Cardiac fibroblast (primary cell): Measurements from ENCODE around the gene CNOT11.
A peak's percentile ranks its signal among the peaks of the same experiment; 100 is the strongest.

Source experiments
- DNase-seq, 2 donors: peaks; one replicate each; pipeline versions ENCODE4 v3.0.0 to v3.0.0-alpha.2; 2010; ENCODE audit warnings: low read depth in 2 of 2
- H3K4me3 ChIP-seq, 2 donors: replicated peaks in 1 of 2; 1 replicate in 1 of 2; 2 replicates in 1 of 2; pipeline ENCODE4 v1.5.1; 2011; ENCODE audit warnings: low read depth in 2 of 2, low read length in 2 of 2, mild to moderate bottlenecking in 2 of 2, moderate library complexity in 1 of 2
- TF ChIP-seq, protein P1 (sequence below): IDR thresholded peaks from one replicate; pipeline ENCODE4 v1.5.1; 2011; ENCODE audit warnings: low read depth, mild to moderate bottlenecking, low read length, inconsistent platforms

CNOT11 gene

GRCh38 chr2:101286684-101287083 lies 34.0 kb downstream of the CNOT11 start:
- H3K4me3 ChIP-seq, result no peak overlapping the region
- no peak for DNase-seq
- TF ChIP-seq, protein P1, sequence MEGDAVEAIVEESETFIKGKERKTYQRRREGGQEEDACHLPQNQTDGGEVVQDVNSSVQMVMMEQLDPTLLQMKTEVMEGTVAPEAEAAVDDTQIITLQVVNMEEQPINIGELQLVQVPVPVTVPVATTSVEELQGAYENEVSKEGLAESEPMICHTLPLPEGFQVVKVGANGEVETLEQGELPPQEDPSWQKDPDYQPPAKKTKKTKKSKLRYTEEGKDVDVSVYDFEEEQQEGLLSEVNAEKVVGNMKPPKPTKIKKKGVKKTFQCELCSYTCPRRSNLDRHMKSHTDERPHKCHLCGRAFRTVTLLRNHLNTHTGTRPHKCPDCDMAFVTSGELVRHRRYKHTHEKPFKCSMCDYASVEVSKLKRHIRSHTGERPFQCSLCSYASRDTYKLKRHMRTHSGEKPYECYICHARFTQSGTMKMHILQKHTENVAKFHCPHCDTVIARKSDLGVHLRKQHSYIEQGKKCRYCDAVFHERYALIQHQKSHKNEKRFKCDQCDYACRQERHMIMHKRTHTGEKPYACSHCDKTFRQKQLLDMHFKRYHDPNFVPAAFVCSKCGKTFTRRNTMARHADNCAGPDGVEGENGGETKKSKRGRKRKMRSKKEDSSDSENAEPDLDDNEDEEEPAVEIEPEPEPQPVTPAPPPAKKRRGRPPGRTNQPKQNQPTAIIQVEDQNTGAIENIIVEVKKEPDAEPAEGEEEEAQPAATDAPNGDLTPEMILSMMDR, result no peak

- TF ChIP-seq, protein P1, result no peak
- no peak overlapping the region for H3K4me3 ChIP-seq
- no peak for DNase-seq
Observed at GRCh38 chr2:101287303-101287702, 34.6 kb downstream of the CNOT11 start.

DNA sequence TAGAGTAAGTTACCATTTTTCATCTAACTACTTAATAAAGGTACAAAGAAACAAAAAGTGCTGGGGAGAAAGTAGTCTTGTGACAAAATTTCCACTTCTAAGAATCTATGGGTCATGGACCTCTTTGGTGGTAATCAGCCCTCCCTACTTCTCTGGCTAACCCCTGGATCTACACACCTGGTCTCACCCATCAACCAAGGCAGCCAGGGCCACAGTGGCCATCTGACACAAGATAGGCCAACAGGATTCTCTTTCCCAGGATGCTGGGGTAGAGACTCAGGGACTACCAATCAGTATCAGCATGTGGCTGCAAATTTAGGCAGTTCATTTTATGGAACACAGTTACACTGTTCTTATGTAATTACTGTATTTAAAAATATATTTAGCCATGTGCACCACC lies 38.0 kb downstream of the CNOT11 start:
- DNase-seq, result no peak

GRCh38 chr2:101291973-101292372 lies 39.3 kb downstream of the CNOT11 start:
- TF ChIP-seq, protein P1, result no peak
- no peak overlapping the region for H3K4me3 ChIP-seq
- DNase-seq, result no peak

More for the DNA sequence above, 38.0 kb downstream of the CNOT11 start:
- TF ChIP-seq, protein P1, result no peak
- H3K4me3 ChIP-seq, result no peak overlapping the region

DNA sequence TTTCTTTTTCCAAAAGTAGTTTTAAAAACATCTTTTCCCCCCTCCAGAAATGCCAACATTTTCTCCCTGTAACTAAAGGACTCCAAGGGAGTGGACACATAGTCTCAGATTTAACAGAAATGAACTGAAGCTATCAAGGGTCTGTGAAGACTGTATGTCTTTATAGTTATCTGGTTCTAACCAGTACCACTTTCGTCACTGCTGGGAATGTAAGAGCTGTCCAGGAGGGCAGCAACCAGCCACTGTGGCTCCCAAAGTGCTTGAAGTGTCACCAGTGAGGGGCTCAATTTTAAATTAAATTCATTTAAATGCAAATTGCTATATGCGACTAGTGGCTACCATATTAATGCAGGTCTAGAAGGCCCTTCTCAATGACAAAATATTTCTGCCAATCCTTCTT lies 40.9 kb downstream of the CNOT11 start:
- no peak overlapping the region for H3K4me3 ChIP-seq
- no peak for DNase-seq
- TF ChIP-seq, protein P1, result no peak

DNA sequence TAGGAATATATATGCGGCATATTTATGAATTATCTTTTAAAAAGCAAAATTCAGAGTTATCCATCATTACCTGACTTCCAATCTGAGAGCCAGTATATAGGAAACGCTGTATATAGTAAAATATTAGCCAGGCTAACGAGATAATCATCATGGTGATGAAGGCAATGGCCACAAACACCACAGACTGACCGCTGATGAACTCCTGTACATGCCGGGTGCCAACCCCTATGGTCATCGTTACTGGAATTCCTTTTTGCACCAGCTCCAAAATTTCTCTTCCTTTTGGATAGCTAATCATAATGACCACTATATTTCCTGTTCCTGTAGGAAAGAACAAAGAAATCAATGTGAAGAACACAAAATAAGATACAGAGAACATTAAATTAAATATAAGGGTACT lies 42.2 kb downstream of the CNOT11 start:
- H3K4me3 ChIP-seq, result no peak overlapping the region
- TF ChIP-seq, protein P1, result no peak
- DNase-seq, result no peak

GRCh38 chr2:101295895-101296294 lies 43.2 kb downstream of the CNOT11 start:
- TF ChIP-seq, protein P1, result no peak
- peak; percentile 11 to 69 for DNase-seq
- no peak overlapping the region for H3K4me3 ChIP-seq
